Activated CD4-positive, alpha-beta T cell treated with anti-CD3 and anti-CD28 coated beads for 48 hours (primary cell): ENCODE results near the gene TXNRD3.

Source experiments
- DNase-seq: peaks from one replicate; pipeline ENCODE4 v3.0.0-alpha.2; 2020

The TXNRD3 gene

DNA sequence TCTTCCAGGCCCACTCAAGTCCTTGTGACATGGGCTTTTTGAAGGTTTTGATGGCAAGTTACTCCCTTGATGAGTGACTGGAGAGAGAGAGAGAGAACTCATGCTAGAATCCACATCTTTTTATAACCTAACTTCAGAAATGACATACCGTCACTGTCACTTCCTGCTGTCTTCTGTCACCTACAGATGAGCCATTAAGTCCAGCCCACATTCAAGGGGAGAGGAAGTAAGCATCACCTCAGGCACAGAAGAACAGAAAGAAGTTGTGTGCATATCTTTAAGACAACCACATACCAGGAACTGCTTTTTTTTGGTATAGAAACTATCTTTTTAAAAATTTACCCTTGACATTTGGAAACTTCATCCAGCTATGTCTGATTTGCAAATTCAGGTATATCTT, 16.6 kb upstream of the TXNRD3 start:
- DNase-seq = no peak

DNA sequence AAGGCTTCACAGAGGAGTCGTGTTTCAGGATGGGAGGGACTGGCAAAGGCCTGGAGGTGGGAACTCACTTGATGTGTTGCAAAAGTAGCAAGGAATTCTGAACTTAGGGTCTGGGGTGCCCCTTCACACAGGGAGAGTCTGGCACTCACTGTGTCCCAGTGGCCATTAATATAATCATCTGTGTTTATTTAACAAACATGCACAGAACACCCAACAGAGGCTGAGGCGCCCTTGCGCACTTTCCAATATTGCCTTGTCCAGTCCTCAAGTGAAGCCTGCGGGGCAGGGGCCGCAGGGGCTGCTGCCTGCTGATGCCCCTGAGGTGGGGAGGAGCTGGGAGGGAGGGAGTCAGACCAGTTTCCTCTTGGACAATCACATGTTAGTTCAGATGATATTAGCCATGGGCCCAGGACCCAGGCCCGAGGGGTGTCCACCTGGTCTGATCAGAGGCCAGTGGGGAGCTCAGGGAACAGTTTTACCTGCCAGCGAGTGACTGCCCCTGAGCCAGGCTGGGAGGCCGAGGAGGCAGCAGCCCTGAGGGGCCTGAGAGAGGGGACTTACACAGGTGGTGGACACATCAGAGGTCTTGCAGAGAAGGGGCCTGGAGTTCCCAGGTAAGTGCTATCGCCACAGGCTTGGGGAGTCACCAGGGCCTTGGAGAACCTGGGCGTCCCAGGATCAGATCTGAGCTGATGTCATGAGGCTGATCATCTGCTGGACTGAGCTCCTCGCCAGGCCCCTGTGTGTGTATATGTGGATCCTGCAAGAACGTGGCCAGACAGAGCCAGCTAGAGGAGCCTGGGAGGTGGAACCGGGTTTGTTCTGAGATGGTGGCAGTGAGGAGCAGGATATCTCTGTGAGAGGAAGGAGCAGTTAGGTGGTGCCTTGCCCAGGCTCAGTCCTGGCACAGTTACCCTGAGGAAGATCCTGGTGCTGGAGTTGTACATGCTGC, 13.8 kb upstream of the TXNRD3 start:
- no peak for DNase-seq

DNA sequence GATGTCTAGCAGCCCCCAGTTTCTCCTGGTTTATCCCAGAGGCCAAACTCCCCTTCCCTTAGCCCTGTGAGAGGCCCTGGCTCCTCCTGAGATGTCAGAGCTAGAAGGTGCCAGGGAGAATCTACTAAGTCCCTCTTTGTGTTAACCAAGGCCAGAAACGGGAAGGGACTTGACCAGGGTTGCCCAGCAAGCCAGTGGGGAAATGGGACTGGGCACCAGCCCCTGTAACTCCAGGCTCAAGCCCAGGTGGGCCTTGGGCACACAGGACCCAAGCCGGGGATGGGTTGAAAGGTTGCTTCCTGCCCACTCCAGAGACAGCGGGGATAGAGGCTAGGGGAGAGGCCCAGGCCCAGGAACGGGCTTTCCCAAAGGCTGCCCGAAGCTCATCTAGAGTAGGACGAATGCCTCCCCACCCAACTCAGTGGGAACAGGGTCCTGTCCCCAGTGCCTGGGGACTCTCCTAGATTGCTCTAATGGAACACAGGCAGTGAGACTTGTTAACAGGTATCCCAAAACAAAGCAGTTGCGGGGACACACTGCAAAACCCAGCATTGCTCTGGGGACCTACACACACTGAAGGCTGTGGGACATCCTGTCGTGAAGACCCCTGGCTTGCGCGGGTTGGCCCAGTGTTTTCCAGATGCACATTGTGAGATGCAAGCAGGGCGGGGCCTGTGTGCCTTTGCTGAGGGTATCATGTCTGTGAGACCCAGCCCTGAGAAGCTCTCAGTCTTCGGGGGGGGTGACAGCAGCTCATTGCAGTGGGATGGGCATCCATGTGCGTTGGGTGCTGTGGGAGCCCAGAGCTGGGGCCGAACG, 12.9 kb upstream of the TXNRD3 start:
- DNase-seq = no peak

DNA sequence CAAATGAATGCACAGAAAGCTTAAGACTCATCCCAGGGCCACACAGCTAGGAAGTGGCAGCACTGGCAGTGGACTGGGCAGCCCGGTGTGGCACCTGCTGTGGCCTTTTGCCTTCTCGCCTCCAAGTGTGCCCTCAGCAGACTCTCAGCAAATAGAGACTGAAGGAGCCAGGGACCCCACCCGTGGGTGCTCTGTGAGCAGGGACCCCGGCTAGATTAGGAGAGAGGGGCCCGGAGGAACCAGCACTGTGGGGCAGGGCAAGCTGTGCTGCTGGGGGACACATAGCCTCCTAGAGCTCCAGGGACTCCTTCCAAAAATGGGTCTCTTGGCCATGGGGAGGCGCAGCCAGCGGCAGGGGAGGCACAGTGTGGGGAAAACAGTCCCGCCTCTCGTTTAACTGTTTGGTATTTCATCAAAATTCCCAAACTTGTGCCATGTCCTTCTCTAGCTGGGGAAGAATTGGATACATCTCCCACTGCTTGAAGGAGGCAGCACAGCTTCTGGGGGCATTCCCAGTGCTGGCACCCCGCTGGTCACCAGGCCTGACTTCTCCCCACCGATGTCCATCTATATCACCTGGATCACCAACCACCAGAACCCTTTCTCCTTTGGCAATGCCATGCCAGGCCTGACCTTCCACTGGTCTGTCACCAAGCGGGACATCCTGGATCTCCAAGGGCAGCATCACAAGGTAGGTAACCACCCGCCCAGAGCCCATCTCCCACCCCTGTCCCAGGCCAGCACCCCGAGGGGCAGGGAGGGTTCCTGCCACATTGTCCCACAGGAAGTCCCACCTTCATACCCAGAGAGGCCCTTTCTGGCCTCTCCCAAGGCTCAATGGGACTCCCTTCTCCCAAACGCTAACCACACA, 12.0 kb upstream of the TXNRD3 start:
- no peak for DNase-seq

DNA sequence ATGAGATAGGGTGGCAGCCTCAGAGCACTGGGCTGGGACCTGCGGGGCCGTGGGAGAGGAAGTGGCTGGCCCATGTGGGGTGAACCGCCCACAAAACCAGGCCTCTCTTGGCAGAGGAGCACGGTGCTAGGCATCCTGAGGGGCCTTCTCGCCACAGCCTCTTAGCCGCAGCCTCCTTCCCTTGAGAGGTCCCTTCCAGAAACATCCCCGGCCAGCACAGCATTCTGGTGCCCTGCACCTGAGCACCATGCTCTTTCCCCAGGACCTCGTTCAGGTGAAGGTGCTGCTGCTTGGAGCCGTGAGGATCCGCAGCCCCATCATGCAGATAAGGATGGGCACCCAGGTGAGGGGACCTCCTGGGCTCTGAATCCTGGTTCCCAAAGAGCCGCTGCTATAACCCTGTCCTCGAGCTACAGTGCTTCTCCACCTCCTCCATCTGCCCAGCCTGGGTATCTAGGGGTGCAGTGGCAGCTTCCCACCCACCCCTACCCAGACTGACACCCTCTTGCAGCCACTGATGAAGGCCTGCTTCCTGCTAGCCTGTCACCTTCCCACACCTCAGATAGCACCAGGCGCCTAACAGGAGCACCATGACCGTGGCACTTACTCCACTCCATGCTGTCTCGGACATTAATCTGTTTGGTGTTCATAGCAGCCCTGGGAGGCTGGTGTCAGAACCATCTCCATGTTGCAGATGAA, 11.2 kb upstream of the TXNRD3 start:
- DNase-seq = no peak

DNA sequence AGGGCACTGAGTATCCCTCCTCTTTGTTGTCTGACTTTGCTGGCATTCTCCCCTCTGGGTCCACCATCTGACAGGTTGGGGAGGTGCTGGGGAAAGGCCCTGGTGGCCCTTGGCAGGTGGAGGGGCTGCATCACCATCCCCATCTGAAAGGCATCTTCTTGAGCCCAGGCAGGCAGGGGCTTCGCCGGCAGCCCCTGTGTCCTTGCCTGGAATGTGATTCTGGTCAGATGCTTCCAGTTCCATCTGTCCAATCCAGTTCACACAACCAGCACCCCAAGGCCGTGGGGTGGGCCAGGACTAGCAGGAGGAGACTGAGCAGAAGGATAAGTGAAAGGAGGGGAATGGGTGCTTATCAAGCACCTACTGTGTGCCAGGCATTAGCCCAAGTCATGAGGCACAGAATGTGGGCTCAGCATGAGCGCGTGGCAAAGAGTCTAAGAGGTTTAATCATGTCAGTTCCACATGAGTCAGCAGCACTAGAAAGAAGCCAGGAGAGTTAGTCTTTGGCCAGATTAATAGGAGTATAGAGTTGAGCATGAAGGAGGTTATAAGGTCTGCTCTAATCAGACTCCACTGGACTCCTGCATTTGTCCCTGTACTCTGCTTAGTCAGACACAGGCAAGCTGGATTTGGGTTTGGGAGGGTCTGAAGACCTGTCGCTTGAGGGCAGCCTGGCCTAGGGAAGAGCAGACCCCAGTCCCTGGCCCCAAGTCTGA, 10.5 kb upstream of the TXNRD3 start:
- no peak for DNase-seq

DNA sequence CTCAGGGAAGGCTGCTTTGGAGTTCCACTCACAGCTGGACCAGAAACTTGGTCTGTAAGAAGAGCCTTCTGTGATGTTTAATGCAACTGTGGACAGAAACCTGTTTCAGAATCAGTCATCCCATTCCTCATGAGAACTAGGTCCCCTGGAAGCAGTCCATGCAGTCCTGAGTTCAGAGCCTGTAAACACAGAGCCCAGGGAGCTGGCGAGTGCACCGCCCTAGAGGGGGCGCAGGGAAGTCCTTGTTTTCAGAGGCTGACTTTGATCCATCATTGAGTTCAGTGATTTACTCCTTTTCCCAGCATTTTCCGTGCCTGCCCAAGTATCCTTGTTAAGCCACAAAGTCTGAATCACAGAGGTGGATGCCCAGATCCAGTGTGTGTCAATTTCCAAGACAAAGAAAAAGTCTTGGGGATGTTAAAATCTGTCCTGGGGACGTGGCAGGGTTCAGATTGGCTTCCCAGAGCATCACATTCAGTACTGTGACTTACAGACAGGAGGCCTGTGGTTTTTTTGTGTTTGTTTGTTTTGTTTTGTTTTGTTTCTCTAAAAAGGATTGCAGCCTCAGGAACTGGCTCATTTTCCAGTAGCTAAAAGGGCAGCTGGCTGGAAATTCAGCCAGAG, 9.8 kb upstream of the TXNRD3 start:
- DNase-seq = no peak

DNA sequence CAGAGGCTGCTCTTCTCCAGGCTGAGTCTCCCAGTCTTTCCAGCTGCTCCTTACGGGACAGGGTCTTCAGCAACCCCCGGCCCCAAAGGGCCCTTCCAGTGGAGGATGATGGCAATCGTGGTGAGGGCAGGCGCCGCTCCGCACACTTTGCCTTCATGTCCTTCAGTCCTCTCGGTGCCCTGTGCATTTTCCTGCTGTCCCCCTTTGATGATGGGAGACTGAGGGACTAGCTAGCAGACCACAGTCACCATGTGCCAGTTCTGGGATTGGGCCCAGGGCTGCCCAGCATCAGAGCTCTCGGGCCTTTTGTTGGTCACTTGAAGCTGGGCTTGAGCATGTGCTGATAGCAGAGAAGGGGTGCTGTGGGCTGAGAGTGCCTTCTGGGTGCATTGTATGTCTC, 8.8 kb upstream of the TXNRD3 start:
- DNase-seq = no peak

DNA sequence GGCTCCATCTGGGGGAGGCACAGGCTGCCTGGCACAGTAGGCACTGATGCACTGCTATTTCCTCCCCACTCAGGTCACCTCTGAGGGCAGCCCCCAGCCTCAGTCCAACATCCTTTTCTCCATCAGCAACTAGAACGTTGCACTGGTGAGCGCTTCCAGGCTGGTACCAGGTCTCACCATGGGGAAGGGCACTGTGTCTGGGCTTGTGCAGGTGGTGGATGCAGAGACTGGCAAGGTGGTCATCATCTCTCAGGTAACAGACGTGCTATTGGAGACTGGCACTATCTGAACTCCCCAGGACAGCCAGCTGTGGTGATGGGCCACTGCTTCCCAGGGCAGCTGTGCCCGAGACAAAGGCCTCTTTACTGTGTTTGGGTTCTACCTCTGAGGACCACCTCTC, 8.3 kb upstream of the TXNRD3 start:
- no peak for DNase-seq

DNA sequence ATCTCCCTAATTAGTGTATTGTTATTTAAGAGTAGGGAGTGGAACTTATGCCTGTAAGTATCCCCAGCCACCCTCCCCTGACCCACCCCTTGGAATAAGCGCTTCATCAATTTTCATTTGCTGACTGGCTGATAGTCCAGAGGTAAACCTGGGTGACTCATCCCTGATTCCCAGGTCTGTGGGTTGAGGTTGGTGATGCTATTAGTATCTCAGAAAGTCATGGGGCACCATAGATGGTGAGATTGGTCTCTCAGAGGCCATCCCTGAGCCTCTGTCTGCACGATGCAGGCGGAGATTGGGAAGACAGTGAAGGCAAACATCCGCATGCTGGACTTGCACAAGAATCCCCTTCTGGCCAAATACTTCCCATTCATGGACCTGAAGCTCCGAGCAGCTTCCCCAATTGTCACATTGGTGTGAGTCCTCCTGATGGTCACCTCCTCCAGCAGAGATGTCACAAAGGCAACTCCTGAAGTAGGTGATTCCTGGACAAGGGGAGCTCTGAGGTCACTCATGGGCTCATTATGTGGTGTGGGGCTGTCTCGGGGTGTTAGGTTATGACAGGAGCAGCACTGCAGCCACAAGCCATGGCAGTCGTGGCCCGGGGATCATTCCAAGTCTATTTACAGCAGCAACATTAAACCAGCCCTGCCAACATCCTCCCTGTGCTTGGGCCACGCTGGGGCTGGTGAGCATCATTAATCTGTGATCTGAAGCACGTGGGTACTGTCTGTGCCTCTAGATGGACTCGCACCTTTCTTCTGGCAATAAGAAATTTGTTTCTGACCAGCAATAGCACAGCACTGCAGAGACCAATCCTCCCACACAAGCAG, 6.8 kb upstream of the TXNRD3 start:
- no peak for DNase-seq

DNA sequence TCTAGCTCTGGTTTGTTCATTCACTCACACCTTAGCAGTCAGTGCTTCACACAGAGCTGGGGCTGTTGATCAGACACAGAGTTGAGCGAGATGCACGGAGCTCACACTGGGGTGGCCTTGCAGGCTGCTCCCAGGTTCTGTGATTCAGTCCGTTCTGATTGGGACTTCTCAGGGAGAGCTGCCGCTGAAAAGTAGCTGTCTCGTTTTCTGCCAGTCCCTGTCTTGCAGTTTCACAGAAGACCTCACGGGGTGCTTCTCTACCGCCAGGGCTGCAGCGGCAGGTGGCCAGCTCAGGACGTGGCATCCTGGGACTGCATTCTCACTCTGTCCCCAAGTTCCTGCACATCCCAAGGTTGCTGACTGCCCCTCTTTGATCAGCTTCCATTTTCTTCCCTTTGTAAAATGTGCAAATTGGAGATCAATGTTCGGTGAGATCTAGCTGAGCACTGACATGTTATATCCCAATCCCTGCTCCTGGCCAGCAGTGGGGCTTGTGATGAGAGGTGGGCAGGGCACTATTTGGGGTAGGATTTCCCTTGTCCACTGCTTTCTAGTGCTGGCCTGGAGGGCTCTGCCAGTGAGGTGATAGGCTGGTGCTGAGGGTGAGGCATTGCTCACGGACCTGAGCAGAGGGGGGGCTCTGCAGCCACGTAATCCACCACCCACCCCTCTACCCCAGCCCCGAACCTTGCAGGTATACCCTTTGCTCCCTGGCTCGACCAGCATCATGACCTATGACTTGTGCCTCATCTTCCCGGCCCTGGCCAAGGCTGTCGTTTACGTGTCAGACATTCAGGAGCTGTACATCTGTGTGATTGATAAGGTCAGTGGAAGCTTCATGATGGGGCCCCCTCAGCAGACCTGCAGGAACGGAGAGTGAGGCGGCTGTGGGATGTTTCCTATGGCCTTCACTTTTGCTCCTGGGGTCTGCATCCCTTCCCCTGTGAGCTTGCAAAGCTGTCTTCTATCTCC, 5.3 kb upstream of the TXNRD3 start:
- DNase-seq = no peak

DNA sequence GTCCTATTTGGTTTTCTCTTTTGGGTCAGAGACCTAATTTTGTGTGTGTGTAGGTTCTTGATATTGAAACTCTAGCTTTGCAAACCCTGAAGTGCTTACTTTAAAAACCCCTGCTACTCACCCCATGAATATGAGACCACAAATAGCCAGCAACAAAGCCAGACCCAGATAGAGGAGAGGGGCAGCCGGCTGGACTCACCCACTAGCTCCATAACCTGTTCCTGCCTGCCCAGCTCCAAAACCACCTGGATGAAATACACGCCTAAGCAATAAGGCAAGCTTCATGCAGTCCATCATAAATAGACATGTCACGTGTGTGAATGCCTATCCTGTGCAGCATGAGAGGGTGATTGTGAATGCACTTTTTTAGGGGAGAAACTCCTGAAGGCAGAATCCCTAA, 3.7 kb upstream of the TXNRD3 start:
- no peak for DNase-seq

DNA sequence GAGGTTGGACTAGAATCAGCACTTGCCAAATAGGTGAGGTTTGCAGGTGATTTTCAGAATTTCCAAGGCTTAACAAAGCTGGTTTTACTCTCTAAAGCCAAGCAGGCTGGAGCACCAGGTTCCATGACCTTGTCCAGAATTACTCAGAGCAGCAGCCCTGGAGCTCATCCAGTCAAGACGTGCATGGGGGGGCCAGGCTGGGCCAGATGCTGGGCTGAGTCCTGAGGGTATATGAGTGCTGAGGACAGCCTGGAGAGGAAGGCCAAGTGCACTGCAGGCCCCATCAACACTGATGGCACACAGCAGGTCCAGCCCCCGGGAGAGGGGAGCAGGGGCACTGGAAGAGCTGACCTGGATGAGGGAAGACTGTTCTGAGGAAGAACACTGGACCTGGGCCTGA, 3.0 kb upstream of the TXNRD3 start:
- DNase-seq = no peak

DNA sequence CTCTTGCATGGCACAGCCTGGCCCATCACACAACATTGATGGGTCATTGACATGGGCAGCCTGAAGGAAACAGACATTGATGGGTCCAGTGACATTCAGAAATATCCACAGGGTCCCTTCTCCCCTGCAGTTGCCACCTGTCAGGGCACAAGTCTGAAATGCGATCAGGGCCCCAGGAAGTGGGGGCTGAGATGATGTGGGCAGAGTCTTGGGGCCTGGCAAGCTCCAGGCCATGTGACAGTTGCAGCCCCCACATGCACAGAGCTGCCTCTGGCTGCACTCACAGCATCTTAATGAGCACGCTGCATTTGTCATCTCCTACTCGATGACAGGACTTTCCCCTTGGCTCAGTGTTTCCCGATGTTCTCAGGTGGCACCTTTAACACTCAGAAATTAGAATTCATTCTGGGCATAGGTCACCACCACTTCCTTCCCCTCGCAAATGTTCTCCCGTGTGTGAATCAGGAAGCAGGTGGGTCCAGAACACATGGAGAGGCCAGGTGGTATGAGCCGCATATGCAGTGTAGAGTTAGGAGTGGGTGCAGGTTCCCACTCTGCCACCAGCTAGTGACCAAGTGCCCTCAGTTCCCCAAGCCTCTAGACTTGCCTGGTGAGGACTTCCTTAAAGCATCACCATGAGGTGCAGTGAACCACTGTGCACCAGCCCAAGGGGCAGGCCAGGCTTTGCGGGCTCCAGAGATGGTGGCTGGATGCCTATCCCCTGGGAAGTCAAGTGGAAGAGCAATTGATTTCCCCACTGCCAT, 1.6 kb upstream of the TXNRD3 start:
- DNase-seq = no peak

DNA sequence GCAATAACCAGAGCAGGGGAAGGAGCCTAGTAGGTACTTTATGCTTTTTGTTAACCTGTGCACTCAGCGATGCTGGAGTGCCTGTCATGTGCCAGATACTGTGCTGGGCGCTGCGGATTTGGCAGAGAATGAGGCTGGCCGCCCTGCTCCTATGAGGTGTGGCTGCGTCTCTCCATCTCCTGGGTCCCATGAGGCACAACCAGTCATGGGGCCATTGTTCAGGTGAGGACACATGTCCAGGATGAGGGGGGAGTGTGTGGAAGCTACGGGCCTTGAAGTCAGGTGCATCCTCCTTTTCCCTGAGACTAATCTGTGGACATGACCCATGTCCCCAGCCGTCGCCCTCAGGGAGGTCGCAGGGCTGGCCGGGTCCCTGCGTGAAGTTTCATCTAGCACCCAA, 963 bp upstream of the TXNRD3 start:
- no peak for DNase-seq

DNA sequence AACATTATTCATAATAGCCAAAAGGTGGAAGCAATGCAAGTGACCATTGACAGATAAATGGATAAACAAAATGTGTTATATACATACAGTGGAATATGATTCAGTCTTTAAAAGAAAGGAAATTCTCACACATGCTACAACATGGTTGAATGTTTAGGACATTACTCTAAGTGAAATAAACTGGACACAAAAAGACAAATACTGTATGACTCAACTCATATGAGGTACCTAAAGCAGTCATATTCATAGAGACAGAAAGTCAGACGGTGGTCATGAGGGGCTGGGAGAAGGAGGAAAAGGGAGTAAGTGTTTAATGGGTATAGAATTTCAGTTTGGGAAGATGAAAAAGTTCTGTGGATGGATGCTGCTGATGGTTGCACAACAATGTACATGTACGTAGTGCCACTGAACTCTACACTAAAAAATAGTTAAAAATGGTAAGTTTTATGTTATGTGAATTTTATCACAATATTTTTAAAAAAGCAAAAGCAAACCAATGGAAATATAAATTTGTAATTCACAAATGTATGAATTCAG, 5.3 kb downstream of the TXNRD3 start:
- no peak for DNase-seq

DNA sequence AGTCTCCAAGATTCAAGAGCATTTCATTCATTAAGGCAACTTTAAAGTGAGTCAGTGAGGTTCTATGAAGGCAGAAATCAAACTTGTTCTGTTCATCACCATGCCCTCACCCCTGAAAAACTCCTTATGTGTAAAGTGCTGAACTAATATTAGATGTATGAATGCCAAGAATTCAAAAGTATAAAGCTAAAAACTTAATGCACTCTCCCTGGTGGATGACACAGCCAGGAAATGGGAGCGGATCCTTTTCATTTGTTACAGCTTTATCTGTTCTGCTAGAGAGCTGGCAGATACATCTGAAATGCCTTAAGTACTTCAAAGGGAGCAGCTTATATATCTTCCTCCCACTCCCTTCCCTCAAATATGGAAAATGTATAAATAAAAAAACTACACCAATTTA, 8.2 kb downstream of the TXNRD3 start:
- no peak for DNase-seq

DNA sequence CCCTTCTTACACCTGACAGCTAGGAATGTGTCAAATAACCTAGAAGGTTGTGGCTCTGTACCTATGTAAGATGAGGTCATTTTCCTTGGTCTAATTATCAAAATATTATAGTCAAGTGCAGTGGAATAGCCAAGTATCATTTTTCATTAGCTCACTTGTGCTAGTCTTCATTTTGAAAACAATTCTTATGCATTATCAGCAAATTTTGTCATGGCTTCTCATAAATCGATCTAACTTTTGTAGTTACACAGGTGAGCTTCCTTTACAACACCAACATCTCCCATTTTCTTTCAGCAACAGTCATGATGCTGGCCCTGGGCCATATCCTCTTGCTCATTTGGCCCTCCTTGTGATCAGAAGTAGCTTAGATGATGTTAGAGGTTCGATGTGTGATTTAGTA, 10.3 kb downstream of the TXNRD3 start:
- no peak for DNase-seq
